Islet of Langerhans (tissue), 1 donor: Measurements from ENCODE around the gene ASMT.
"Not testable (repeated sequence)": the region's sequence is repeated elsewhere in the genome, so short reads cannot be mapped to it uniquely, and the experiment has no call there.

Experiments
- FAIRE-seq: peaks from one replicate; lab custom pipeline; 2011; peaks lifted over from hg19 to GRCh38; lab: Jason Lieb, UNC

Gene ASMT

DNA sequence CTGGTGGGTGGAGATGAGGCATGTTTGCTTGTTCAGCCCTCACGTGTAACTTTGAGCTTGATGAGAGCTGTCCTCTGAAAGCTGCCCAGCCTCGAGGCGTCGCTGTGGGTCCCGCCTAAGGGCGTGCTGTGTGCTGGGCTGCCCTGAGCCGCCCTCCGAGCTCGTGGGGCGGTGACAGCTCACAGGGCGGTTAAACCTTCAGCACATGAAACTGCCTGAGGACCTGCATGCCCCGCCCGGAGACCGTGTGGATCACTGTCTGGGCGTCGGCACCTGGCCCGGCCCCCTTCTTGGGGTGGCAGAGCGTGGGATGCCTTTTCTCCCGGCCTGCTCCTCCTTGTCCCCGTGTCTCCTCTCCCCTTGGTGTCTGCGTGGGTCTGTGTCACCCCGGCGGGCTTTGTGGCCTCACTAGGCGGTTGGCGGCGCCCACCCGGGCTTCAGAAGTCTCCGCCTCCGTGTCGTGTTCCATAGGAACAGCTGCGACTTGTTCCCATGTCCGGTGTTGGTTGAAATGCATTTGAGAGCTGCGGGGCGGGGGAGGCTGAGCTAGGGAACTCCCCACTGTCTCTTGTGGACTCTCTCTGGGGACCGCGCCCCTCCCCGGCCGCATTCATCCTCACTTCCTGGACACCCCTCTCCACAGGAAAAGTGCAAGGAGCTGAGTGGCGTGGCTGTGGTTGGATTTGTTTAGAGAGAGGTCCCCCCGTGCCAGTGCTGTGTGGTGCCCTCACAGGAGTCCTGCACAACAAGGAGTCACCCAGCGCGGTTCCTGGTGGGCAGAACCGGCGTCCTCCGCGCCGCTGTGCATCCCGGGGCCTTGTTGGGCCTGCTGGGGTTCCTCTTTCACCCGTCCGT, 16.6 kb upstream of the ASMT start:
- FAIRE-seq = no peak

DNA sequence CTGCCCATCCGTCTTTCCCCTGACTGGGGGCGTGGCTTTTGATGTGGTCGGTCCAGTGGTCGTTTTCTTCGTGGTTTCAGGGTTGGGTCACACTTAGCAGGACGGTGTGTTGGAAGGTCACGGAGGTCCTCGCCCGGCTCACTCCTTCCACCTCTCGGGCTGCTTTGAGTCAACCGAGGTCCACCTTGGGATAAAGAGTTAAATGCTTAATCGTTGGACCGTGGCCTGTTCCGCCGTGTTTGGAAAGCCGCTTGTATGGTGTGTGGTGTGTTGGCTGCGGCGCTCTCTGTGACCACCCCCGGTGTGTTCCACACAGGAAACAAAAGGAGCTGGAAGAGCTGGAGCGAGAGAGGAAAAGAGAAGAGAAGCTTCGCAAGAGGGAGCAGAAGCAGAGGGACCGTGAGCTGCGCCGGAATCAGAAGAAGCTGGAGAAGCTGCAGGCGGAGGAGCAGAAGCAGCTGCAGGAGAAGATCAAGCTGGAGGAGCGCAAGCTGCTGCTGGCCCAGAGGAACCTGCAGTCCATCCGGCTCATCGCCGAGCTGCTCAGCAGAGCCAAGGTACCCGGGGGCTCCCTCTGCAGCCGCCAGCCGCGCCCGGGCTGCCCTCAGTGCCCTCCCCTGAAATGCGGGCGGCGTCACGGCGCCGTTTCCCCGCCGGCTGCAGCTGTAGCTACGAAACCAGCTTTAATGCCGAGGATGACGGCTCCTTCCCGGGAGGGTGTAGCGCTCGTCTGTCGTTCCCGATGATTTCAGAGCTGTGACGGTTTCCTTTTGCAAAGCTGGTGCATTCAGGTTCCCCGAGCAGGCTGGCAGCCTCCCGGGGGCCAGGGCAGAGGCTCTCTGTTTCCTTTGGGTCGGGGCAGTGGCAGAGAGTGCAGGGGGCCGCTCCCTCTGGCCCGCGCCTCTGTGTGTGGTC, 15.7 kb upstream of the ASMT start:
- FAIRE-seq = no peak

DNA sequence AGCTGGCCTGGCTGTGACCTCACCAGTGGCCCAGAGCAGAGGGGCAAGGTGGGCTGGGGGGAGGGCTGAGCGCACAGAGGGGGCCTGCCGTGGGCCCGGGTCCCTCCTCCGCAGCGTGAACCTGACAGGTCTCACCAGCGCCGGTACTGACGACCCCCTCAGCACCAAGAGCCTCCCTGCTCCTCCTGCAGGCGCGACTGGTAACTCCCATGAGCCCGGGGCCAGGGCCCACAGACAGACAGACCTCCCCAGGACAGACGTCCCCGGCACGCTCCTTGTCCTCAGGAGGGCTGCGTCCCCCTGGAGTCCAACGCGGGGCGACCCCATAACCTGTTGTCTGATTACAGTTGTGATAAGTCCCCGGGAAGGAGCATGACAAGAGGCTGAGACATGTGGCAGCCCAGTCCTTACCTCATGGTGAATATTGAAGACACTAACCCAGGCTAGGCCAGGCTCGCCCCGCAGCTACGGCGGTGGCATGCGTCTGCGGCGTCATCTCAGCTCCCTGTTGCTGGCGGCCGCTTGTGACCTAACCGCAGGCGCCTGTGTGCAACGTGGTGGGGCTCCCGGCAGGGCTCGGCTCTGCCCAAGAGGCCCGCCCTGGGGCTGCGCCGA, 15.0 kb upstream of the ASMT start:
- no peak for FAIRE-seq

DNA sequence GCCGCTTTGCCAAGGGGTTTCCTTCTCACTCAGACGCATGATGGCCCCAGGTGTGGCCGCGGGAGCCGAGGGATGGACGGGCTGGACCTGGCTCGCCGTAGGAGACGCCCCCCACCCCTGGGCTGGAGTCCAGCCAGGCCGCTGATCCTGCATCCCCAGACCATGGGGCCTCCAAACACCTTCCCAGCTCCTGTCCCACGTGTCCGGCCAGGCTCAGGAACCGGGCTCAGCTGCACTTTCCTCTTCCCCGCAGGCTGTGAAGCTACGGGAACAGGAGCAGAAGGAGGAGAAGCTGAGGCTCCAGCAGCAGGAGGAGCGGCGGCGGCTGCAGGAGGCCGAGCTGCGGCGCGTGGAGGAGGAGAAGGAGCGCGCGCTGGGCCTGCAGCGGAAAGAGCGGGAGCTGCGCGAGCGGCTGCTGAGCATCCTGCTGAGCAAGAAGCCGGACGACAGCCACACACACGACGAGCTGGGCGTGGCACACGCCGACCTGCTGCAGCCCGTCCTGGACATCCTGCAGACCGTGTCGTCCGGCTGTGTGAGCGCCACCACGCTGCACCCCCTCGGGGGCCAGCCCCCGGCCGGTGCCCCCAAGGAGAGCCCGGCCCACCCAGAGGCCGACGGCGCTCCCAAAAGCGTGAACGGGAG, 14.3 kb upstream of the ASMT start:
- no peak for FAIRE-seq

DNA sequence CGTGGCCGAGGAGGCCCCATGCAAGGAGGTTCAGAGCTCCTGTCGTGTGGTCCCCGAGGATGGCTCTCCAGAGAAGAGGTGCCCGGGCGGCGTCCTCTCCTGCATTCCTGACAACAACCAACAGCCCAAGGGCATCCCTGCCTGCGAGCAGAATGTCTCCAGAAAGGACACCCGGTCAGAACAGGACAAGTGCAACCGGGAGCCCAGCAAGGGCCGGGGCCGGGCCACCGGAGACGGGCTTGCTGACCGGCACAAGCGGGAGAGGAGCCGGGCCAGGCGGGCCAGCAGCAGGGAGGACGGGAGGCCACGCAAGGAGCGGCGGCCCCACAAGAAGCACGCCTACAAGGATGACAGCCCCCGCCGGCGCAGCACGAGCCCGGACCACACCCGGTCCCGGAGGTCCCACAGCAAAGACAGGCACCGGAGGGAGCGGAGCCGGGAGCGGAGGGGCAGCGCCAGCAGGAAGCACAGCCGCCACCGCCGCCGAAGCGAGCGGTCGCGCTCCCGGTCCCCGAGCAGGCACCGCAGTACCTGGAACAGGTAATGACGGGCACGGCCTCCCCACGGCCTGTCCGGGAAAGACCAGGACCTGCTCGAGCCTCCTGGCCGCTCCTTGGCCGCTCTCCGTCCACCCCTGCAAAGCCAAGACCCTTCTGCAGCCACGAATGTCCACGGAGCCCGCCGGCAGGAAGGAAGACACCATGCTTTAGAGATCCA, 13.7 kb upstream of the ASMT start:
- FAIRE-seq = no peak

DNA sequence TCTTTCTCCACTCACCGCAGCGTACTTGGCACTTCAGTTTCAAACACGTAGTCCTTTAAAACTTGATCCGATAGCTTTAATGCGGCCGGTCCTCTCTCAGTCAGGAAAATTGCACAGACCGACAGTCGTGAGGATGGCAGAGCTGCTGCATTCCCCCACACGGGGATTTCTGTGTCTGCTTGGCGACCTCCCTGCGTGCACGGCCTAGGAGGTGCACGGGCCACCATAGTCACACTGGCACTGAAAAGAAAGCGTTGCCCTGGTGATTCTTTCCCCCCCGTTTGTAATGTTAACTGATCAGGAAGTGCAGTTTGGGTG, 13.1 kb upstream of the ASMT start:
- no peak for FAIRE-seq

DNA sequence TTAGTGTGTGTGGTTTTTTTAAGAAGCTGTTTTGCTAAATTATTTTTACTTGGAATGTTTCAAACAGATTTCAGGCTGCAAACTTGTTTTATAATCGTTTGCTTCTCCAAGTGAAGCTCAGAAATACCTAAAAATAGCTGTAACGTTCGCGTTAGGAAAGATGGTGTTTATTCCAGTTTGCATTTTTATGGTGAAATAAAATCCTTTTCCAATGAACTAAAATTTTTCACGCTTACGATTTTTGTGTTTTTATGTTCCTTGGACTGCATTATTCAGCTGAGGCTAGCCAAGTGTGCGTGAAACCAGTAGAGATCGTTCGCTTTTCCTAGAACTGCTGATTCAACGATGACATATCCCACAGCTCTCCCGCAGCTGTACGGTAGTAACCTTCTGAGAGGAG, 12.6 kb upstream of the ASMT start:
- no peak for FAIRE-seq

DNA sequence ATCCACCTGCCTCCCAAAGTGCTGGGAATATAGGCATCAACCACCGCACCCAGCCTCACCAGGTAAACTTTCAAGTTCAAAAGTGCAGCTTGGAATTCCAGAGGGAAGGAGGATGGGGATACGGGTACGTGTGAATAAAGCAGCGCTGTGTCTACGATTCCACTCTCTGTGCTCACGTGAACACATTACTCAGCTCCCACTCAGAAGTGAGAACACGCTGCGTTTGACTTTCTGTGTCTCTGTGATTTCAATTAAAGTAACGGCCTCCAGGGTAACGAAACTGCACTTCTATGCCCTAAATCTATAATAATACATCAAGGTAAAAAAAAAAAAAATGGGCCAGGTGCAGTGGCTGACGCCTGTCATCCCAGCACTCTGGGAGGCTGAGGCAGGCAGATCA, 8.4 kb upstream of the ASMT start:
- no peak for FAIRE-seq

DNA sequence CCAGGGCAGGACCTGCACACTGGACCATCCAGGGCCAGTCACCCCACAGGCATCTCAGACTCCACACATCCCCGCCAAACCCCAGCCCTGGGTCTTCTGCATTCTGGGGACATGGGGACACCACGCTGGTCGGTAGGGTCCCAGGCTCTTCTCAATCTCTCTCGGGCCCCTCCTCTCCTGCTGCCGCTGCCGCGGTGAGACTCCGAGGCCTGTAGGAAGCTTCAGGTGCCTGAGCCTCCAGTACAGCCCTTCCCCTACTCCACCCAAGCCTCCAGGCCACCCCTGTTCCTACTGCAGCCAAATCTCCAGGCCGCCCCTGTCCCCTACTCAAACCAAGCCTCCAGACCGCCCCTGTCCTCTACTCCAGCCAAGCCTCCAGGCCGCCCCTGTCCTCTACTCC, 5.5 kb upstream of the ASMT start:
- no peak for FAIRE-seq

DNA sequence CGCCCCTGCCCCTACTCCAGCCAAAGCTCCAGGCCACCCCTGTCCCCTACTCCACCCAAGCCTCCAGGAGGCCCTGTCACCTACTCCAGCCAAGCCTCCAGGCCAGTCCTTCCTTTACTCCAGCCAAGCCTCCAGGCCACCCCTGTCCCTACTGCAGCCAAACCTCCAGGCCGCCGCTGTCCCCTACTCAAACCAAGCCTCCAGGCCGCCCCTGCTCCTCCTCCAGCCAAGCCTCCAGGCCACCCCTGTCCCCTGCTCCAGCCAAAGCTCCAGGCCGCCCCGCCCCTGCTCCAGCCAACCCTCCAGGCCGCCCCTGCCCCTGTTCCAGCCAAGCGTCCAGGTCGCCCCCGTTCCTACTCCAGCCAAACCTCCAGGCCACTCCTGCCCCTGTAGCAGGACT, 5.1 kb upstream of the ASMT start:
- no peak for FAIRE-seq

DNA sequence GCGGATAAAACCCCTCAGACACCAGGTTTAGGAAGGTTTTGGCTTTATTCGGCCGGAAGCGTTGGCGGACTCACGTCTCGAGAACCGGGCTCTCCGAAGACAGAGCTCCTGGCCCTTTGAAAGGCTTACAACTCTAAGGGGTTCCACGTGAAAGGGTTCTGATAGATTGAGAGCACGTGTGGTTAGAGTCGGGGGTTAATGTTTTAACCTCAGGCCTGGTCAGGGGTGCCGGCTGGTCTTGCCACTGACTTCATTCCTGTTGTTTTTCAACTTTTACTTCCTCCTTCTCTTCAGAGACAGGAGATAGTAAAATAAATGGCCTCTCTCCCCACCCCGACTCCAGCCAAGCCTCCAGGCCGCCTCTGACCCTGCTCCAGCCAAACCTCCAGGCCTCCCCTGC, 4.7 kb upstream of the ASMT start:
- no peak for FAIRE-seq

DNA sequence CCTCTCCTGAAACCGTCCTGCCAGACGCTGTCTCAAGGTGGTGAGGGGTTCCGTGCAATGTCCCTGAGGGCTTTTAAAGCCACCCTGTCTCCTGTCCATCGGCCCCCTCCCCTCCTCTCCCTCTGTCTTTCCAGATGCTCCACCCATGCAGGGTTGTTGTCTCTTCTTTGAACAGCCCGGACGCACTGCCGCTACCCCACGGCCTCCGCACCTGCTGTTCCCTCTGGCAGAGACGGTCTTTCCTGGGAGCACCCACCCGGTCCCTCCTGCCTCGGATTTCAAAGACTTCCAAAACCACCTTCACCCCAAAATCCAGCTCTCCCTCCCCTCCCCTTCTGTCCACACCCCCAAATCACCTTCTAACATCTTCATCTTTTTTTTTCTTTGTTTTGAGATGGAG, 4.1 kb upstream of the ASMT start:
- FAIRE-seq = no peak

DNA sequence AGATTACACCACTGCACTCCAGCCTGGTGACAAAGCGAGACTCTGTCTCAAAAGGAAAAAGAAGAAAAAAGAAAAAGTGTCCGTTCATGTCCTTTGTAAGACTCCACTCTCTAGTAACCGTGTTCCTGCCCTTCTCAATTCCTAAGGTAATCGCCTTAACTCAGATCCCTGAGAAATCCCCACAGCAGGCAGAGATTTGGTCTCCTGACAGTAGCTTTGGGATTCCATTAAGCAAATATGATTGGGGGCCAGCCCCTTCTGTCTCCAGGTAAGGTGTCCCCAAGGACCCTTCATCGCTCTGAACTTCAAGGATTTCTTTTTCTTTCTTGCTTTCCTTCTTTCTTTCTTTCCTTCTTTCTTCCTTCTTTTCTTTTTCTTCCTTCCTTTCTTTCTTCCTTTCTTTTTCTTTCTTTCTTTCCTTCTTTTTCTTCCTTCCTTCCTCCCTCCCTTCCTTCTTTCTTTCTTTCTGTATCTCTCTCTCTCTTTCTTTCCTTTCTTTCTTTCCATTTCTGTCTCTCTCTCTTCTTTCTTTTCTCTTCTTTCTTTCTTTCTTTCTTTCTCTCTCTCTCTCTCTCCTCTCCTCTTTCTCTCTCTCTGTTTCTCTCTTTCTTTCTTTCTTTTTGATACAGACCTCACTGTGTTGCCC, 2.1 kb upstream of the ASMT start:
- FAIRE-seq = no peak

DNA sequence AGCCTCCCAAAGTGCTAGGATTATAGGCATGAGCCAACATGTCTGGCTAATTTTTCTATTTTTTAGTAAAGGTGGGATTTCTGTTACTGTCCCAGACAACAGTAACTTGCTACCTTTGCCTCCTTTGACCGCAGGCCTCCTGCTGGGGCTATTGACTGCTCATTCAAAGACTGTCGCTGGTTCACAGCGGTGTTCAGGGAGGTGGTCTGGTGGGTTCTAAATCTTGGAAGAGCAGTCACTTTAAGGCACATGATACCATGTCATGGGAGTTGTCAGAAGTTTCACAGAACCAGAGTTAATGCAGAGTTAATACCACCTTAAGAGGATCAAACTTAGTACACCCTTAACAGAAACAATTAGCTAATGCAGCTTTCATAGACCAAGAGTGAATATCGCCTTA, 3.8 kb downstream of the ASMT start:
- FAIRE-seq = no peak

DNA sequence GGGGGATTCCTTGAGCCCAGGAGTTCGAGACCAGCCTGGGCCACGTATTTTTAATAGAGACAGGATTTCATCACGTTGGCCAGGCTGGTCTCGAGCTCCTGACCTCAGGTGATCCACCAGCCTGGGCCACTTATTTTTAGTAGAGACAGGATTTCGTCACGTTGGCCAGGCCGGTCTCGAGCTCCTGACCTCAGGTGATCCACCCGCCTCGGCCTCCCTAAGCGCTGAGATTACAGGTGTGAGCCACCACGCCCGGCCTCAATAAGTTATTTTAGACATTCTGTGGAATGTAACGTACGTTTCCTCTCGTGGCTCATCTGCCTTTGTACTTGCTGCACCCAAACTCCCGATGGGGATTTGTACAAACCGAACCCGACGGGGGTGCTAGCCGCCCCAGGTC, 8.8 kb downstream of the ASMT start:
- no peak for FAIRE-seq

DNA sequence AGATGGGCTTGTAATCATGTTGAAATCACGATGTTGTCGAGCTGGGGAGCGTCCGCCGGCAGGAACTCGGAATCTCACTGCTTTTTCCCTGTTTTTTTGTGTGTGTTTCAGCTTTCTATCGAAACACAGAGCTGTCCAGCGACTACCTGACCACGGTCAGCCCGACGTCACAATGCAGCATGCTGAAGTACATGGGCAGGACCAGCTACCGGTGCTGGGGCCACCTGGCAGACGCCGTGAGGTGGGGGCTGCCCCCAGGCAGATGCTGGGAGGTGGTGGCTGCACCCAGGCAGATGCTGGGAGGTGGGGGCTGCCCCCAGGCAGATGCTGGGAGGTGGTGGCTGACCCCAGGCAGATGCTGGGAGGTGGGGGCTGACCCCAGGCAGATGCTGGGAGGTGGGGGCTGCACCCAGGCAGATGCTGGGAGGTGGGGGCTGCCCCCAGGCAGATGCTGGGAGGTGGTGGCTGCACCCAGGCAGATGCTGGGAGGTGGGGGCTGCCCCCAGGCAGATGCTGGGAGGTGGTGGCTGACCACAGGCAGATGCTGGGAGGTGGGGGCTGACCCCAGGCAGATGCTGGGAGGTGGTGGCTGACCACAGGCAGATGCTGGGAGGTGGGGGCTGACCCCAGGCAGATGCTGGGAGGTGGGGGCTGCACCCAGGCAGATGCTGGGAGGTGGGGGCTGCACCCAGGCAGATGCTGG, 9.4 kb downstream of the ASMT start:
- not testable (repeated sequence) for FAIRE-seq

DNA sequence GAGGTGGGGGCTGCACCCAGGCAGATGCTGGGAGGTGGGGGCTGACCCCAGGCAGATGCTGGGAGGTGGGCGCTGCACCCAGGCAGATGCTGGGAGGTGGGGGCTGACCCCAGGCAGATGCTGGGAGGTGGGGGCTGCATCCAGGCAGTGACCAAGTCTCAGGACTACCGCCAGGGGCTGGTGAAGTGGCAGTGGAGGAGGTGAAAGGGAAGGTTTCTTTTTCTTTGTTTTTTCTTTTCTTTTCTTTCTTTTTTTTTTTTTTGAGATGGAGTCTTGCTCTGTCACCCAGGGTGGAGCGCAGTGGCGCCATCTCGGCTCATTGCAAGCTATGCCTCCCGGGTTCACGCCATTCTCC, 10.0 kb downstream of the ASMT start:
- FAIRE-seq = not testable (repeated sequence)

DNA sequence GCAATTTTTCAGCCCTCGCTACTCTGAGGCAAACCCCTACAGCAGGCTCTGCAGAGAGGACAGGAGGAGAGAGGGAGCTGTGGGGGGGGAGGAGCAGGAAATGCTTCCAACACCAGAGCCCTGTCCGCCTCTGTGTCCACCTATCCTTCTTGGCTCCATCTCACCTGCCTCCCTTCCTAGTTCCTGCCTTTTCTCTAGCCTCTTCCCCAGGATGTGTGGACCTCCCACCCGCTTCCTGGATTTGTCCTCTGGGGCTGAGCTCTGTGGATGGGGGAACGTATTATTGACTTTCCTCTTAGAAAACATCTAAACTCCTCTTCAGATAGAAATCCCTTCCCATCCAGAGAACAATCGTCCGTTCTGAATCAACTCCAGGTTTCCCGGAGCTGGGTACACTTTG, 14.4 kb downstream of the ASMT start:
- no peak for FAIRE-seq

DNA sequence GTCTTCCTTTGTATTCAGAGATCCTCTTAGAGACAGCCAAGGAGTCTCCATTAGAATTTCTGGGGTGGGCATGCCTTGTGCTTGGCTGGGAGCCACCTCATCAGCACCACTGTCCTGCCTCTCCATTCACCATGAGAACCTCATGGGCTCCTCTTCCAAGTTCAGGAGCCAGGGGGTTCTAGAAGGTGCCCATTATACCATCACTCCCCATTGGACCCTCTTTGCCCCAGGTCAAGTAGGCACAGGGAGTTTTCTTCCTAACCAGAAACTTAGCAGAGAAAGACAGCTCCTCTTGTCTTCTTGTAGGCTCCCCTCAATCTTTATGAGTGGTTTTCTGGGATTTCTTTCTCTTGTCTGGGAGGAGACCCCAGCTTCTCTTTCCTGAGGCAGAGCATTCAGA, 31.1 kb downstream of the ASMT start:
- no peak for FAIRE-seq

DNA sequence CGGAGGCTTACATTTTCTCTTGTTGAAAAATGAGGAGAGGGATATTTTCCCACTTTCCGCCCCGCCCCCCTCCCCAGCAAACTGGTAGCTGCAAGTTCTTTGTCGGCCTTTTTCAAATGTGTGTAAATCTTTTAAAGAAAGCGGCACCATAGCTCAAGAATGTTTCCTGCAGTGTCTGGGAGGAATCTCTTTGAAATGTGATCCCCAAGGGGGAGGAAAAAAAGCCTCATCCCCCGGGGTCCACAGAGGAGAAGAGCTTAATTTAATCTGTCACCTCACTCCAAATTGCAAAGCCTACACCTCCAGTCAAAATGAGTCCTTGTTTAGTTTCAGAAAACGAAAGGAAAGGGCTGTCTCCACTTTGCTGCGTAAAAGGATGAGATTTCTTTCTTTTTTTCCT, 34.8 kb downstream of the ASMT start:
- no peak for FAIRE-seq
